Limb (tissue), 2 donors: ENCODE results near the gene GAGE12F.
"Not testable (repeated sequence)": the region's sequence is repeated elsewhere in the genome, so short reads cannot be mapped to it uniquely, and the experiment has no call there.

Source experiments
- DNase-seq, 2 donors: peaks; one replicate each; pipeline ENCODE4 v3.0.0-alpha.2; 2016; ENCODE audit errors: extremely low spot score in 2 of 2

Gene GAGE12F

GRCh38 chrX:49560542-49560941 lies at the start of gene GAGE12F:
TSS of gene GAGE12F (plus strand) at chrX:49560842. CDS start at chrX:49561997, 1,155 bp downstream.
- DNase-seq = not testable (repeated sequence)

GRCh38 chrX:49531877-49532276 lies 28.8 kb upstream of the GAGE12F start, which contains the start of gene GAGE12C:
TSS of gene GAGE12C (plus strand) at chrX:49532177. CDS start at chrX:49533332, 1,155 bp downstream.
- not testable (repeated sequence) for DNase-seq

- not testable (repeated sequence) for DNase-seq
Observed at GRCh38 chrX:49541433-49541832, 19.2 kb upstream of the GAGE12F start, which contains the start of gene GAGE12D. TSS of gene GAGE12D (plus strand) at chrX:49541733. CDS start at chrX:49542888, 1,155 bp downstream.

- not testable (repeated sequence) for DNase-seq
Observed at GRCh38 chrX:49550989-49551388, 9.7 kb upstream of the GAGE12F start, which contains the start of gene GAGE12E. TSS of gene GAGE12E (plus strand) at chrX:49551289. CDS start at chrX:49552444, 1,155 bp downstream.

GRCh38 chrX:49568728-49569127 lies 8.1 kb downstream of the GAGE12F start:
- not testable (repeated sequence) for DNase-seq

DNA sequence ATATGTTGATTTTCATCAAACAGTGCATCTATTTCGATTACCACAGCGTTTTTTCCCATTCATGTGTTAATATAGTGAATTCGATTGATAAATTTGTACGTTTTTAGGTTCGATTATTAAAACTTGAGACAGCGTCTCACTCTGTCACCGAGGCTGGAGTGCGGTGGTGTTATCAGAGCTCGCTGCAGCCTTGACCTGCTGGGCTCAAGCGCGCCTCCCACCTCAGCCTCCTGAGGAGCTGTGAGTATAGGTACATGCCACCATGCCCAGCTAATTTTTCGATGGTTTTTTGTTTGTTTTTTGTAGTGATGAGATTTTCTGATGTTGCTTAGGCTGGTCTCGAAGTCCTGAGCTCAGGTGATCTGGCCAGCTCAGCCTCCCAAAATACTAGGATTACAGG lies 8.5 kb downstream of the GAGE12F start:
- not testable (repeated sequence) for DNase-seq

GRCh38 chrX:49570100-49570499 lies 9.5 kb downstream of the GAGE12F start, which contains the start of gene GAGE12G:
TSS of gene GAGE12G (plus strand) at chrX:49570400. CDS start at chrX:49571555, 1,155 bp downstream.
- DNase-seq = not testable (repeated sequence)

GRCh38 chrX:49579649-49580048 lies 19.0 kb downstream of the GAGE12F start, which contains the start of gene GAGE12H:
TSS of gene GAGE12H (plus strand) at chrX:49579949. CDS start at chrX:49581104, 1,155 bp downstream.
- not testable (repeated sequence) for DNase-seq

DNA sequence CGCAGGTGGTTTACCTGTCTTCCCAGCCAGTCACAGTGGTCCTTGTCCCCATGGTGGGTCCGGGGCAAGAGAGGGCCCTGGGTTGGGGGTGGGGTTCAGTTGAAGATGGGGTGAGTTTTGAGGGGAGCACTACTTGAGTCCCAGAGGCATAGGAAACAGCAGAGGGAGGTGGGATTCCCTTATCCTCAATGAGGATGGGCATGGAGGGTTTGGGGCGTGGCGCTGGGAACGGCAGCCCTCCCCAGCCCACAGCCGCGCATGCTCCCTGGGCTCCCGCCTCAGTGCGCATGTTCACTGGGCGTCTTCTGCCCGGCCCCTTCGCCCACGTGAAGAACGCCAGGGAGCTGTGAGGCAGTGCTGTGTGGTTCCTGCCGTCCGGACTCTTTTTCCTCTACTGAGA lies 28.6 kb downstream of the GAGE12F start, which contains the start of gene GAGE2A:
GAGE2A (plus strand) TSS at position 301 of the 400 bp plus-strand sequence. CDS start 1,155 bp downstream, outside the sequence.
- not testable (repeated sequence) for DNase-seq

- DNase-seq = not testable (repeated sequence)
Observed at GRCh38 chrX:49589769-49590478, 29.3 kb downstream of the GAGE12F start.

DNA sequence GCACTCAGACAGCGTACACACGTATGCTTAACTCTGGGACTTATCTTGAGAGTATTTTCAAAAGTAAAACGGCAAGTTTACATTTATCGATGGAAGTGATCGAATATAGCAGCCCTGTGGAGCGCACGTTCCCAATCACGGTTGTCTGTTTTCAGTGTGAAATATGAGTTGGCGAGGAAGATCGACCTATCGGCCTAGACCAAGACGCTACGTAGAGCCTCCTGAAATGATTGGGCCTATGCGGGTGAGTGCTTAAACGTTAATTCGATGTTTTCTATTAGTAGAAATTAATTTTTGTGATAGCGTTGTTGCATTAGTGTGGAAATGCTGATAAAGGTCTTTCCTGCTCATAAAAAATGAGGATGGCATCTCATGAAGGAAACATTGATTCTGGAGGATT lies 29.8 kb downstream of the GAGE12F start:
- DNase-seq = not testable (repeated sequence)

DNA sequence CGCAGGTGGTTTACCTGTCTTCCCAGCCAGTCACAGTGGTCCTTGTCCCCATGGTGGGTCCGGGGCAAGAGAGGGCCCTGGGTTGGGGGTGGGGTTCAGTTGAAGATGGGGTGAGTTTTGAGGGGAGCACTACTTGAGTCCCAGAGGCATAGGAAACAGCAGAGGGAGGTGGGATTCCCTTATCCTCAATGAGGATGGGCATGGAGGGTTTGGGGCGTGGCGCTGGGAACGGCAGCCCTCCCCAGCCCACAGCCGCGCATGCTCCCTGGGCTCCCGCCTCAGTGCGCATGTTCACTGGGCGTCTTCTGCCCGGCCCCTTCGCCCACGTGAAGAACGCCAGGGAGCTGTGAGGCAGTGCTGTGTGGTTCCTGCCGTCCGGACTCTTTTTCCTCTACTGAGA lies 38.1 kb downstream of the GAGE12F start, which contains the start of gene GAGE1:
GAGE1 (plus strand) TSS at position 301 of the 400 bp plus-strand sequence. CDS start 1,155 bp downstream, outside the sequence.
- not testable (repeated sequence) for DNase-seq

DNA sequence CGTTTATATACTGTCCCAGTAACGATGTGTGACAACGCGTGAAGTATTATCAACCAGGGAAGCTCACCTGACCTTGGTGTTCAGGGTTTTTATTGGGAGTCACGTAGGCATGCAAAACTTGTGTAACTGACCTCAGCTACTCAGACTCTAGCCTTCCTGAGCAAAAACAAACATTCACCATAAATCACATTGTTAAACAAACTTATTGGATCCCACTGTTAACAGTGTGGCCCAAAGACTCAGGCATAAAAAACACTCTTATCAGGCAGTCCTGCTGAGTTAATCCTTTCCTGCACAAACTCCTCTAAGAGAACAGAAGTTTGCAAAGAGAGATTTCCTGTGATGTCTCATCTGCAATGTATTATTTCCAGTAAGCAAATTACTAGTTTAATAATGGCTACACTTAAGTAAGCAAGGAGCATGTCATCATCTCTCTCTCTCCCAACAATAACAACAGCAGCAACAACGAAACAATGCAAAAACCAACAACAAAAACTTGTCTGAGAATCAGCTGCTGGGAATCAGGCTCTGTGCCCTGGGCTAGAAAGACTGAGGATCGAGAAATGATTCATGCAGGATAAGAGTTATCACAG lies 50.2 kb downstream of the GAGE12F start:
- no peak for DNase-seq
